HG02763 (cell line): ENCODE data around the gene KCNH5.

Source experiments
- ATAC-seq: cut with Tn5 transposase; IDR thresholded peaks from one replicate; pipeline ENCODE4 v1.9.1; 2021; ENCODE audit warnings: mild to moderate bottlenecking, moderate library complexity; ENCODE audit not compliant: unreplicated experiment

The KCNH5 gene

GRCh38 chr14:62994096-62994495, 51.2 kb downstream of the KCNH5 start:
- no peak for ATAC-seq

DNA sequence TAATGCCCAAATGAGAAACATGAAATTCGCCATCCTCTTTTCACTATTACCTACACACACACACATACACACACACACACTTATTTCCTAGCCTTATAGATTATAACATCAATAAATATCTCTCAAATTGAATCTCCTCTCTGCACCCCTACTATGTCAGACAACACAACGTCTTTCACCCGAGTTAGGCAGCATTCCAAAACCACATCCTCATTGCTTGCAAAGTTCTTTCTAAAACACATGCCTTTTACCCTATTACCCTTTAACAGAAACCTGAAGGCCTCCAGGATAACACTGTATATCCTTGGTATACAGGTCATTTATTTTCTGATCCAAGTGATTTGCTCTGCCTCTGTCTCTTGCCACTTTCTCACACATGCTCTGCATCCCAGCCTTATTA, 56.3 kb downstream of the KCNH5 start:
- ATAC-seq = no peak

DNA sequence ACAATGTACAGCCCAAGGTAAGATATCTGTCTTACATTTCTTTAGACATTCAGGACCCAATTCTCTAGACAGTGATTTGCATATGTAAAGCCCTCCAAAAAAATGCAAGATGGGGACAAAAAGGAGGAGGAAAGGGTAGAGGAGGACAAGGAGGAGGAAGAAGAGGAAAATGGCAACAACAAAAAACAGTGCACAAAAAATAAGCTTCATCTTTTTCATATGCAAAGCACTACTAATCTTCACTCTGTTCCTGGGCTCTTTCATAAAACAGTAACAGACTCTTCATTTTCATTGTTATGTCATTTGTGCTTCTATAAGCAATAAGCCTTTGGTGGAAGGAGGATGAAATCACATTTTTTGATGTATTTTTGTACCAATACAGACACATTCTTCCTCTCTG, 61.4 kb downstream of the KCNH5 start:
- no peak for ATAC-seq

DNA sequence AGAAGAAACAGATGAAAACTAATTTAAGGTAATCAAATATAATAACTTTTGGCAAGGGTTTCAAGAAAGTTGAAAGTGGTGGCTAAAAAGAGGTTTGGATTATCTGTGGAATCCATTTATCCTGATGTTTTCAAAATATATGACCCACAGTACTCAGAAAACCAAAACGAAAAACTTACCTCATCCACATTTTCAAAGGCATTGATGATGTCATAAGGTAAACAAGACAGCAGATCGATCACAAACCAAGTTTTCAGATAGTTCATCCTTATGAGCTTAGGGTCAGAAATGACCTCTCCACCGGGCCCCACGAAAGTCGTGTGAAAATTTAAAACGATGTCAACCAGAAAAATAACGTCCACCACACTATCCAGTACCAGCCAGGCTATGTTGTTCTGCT, 64.6 kb downstream of the KCNH5 start:
- ATAC-seq = no peak

- no peak for ATAC-seq
Measured at GRCh38 chr14:62957562-62957961, 87.7 kb downstream of the KCNH5 start.

DNA sequence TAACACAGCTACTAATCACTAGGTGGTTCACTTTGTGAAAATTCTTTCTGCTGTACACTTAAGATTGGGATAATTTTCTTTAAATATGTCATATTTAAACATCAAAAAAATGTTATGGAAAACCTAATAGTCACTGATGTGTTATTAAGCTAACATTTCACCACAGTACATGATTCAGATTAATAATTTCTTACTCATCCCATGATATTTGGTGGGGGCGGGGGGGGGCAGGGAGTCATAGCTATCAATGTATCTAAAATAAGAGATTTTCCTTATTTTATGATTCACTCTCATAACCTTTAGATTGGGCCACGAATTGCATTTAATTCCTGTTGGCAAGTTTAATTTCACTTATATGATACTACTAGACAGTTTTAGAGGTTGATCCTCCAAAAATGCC, 88.8 kb downstream of the KCNH5 start:
- ATAC-seq = no peak

- ATAC-seq = no peak
Measured at GRCh38 chr14:62954165-62954564, 91.1 kb downstream of the KCNH5 start.

DNA sequence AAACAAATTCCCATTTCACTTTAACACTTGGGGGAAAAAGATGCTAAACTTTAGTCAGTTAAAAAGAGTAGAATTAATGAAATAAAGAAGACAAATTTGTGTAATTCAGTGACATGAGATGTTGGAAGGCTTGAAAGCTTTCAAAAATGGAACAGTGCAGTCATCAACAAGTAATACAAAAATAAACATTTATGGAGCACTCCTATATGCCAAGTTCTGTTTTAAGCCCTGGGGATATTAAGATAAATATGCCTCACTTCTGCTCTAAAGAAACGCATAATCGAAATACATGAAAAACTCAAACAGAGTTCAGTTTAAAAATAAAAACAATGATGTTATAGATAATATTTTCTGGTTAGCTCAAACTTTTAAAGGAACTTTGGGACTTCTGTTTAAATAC, 93.0 kb downstream of the KCNH5 start:
- ATAC-seq = no peak

DNA sequence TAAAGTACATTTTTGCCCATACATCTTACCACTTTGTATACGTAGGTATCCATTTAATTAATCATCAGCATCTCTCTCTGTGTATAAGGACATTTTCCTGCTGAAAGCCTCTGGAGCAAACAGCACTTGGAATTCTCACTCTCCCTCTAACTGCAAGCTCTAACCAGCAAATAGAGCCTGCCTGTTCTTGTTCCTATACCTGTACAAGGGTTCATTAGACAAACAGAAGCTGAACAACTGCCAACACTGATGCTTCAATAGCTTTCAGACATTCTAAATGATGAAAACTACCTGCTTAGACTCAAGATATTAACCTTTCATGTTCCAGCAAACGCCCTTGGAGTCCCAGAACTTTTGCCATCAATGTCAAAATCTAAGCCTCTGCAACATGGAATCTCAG, 98.0 kb downstream of the KCNH5 start:
- no peak for ATAC-seq

GRCh38 chr14:62946221-62946620, 99.0 kb downstream of the KCNH5 start:
- no peak for ATAC-seq

DNA sequence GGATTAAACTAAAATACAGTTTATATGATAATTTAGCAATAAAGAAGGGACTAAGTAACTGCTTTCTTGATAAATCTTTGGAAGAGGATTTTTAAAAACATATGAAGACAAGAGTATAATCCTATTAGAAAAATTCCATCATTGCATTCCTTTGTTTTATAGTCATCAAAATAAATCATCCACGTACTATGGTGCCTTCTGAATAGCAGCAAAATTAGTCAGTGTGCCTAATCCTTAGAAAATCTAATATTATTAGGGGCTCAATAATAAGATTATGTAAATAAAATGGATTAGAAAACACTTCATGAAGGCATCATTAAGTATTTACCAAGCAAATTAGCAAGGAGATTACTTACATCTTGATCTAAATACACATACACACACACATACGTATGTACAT, 102.1 kb downstream of the KCNH5 start:
- no peak for ATAC-seq

DNA sequence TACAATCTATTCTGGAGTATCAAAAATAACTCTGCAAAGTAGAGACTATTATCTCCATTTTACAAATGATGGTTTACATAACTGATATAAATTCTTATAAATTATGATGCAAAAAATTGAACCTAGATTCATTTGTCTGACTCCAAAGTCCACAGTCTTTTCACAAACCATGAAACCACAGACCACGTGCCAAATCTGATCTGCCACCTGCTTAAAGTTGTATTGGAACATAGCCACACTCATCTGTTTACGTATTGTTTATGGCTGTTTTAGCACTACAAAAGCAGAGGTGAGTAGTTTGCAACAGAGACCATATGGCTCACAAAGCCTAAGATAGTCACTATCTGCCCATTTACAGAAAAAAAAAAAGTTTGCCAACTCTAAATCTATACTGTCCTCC, 105.3 kb downstream of the KCNH5 start:
- no peak for ATAC-seq

- ATAC-seq = no peak
Measured at GRCh38 chr14:62938778-62939177, 106.5 kb downstream of the KCNH5 start.

DNA sequence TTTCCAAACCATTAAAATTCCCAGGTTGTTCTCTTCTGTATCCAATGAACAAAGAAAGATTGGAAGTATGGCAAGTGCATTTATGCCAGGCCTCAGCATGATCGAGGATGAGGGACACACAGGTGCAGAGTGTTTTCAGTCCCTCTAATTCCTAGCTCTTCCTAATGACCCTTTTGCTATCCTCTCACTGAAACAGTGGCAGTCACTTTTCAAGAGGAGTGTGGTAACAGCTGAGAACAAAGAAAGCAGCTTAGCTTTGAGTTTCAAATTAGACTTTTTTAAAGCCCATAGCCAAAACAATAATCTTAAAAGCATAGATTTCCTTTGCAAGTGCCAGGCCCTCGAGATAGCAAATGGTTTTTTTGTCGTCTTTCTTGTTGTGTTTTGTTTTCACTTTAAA, 110.8 kb downstream of the KCNH5 start:
- no peak for ATAC-seq

GRCh38 chr14:62921466-62921865, 123.8 kb downstream of the KCNH5 start:
- ATAC-seq = no peak

GRCh38 chr14:62916551-62916950, 128.7 kb downstream of the KCNH5 start:
- no peak for ATAC-seq

GRCh38 chr14:62914873-62915272, 130.4 kb downstream of the KCNH5 start:
- ATAC-seq = no peak

- no peak for ATAC-seq
Measured at GRCh38 chr14:62914025-62914424, 131.2 kb downstream of the KCNH5 start.

DNA sequence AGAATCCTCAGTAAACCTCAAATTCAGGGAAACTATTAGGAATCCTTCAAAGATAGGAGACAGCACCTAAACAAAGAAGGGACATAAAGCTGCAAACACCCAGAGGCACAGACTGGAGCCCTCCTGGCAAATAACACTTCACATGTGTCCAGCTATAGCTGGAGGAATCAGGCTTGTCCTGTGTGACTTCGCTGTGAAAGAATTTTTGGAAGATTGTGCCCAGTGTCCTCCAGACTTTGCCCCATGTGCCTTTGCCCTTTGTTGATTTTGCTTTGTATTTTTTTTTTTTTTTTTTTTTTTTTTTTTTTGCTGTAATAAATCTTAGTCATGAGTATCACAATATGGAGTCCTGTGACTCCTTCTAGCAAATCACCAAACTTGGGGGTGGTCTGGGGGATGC, 136.8 kb downstream of the KCNH5 start:
- ATAC-seq = no peak

- ATAC-seq = no peak
Measured at GRCh38 chr14:62905566-62905965, 139.7 kb downstream of the KCNH5 start.

DNA sequence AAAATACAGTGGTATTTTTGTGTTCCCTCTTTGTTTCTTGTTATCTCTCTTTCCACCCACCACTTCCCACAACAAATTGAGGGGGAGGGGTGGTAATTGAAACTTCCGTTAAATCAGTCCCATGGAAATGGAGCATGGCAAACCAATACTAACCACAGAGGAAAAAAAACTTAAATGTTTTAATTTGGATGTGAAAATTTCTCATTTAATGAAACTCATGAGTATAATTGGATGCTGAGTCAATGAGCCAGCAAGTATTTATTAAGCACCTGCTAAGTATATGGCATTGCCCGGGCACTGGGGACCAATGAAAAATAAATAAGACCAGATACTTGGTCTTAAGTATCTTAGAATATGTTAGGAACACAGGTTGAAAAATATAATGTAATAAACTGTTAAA, 147.5 kb downstream of the KCNH5 start:
- ATAC-seq = no peak

- ATAC-seq = no peak
Measured at GRCh38 chr14:62896932-62897456, 148.3 kb downstream of the KCNH5 start.

GRCh38 chr14:62894736-62895135, 150.5 kb downstream of the KCNH5 start:
- ATAC-seq = no peak

DNA sequence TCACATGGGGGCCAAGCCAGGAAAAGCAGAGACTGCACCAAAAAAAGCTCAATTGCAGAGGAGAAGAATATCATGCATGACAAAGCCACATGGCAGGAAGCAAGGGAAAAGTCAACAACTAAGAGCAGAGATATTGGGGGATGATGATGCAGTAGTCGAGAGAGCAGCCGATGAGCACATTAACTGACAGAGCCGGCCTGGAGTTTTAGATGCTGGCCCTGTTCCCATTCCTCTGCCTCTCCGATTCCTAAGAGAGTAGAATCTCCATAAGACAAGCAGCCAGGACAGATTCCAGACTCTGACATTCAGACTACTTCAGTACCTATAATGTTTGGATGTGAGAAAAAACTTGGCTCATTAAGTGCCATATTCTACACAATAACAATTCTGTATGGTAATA, 155.9 kb downstream of the KCNH5 start:
- no peak for ATAC-seq
